Choroid plexus epithelial cell (primary cell): ENCODE data around the gene UNK.

Experiments used
- DNase-seq: peaks from one replicate; pipeline ENCODE4 v3.0.0-alpha.2; 2010; ENCODE audit warnings: low read depth
- H3K4me3 ChIP-seq: 2 replicates; pipeline ENCODE4 v1.5.1; 2011; ENCODE audit warnings: low read depth, mild to moderate bottlenecking, control low read depth, low read length, moderate library complexity
- CTCF ChIP-seq: conservative IDR thresholded peaks from 2 replicates; pipeline ENCODE4 v1.5.1; 2011; ENCODE audit warnings: low read depth, mild to moderate bottlenecking, control low read depth, inconsistent platforms, low read length, moderate library complexity

The UNK gene

GRCh38 chr17:75832164-75832651 lies 47.6 kb downstream of the UNK start:
- DNase-seq = peak; percentile 89
- TF ChIP-seq CTCF = no peak
- no peak overlapping the region for H3K4me3 ChIP-seq

- no peak overlapping the region for H3K4me3 ChIP-seq
- DNase-seq = no peak
- no peak for TF ChIP-seq CTCF
Observed at GRCh38 chr17:75832652-75833400, 48.2 kb downstream of the UNK start.

- TF ChIP-seq CTCF = no peak
- DNase-seq = no peak
- no peak overlapping the region for H3K4me3 ChIP-seq
Observed at GRCh38 chr17:75834279-75834920, 49.8 kb downstream of the UNK start.

- no peak overlapping the region for H3K4me3 ChIP-seq
- no peak for DNase-seq
- TF ChIP-seq CTCF = no peak
Observed at GRCh38 chr17:75834928-75835653, 50.5 kb downstream of the UNK start.

GRCh38 chr17:75835654-75835987 lies 51.0 kb downstream of the UNK start:
- no peak overlapping the region for H3K4me3 ChIP-seq

GRCh38 chr17:75836605-75837004 lies 52.0 kb downstream of the UNK start:
- no peak overlapping the region for H3K4me3 ChIP-seq
- no peak for TF ChIP-seq CTCF
- no peak for DNase-seq

More at GRCh38 chr17:75835654-75835987, 51.0 kb downstream of the UNK start:
- no peak for TF ChIP-seq CTCF
- DNase-seq = no peak
